ENCODE results near the gene RCAN2. TPM values are rescaled to one million over a fixed set of nuclear protein-coding genes. Genes with fewer than 3 reads are reported as not detected.

The RCAN2 gene
- total and polyA plus RNA-seq, 2 donors (not counting 1 experiment from before 2014, with no cell fraction given): not detected

DNA sequence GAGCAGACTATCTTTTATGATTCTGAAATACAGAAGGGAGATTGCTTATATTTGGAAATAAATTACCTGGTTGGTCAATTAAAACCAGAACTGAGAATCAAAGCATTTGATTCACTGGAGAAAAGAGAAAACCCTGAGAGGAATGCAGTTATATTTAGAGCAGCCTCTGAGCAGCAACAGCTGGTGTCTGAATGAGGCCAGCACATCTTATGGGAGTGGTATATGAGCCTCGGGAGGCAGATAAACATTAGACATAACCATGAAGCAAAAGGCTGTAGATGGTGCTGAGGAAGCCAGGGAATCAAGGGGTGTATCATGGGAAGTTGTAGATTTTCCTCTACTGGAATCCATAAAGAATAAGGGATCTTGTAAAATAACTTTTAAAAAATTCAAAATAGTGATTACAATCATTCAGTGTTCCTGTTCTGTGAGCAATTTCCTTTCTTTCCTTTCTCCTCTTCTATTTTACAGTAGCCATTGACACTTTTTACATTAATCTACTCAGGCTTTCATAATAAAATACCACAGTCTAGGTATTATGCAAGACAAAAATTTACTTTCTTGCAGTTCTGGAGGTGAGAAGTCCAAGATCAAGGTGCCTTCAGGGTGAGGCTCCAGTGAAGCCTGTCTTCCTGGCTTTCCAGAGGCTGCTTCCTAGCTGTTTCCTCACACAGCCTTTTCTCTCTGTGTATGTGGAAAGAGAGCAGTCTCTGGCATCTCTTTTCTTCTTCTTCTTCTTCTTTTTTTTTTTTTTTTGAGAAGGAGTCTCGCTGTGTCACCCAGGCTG is 287.7 kb downstream of the RCAN2 start:
- Histone ChIP-seq H3K9ac (ENCODE audit: low read length) (no peak overlapping the region), H3K4me1 (ENCODE audit: control insufficient read depth in 2 of 2, insufficient read depth in 2 of 2, low read length in 2 of 2) (no peaks in the 10 kb centered on the region), H4K20me1 (ENCODE audit: control insufficient read depth, insufficient read depth, low read length, poor library complexity, severe bottlenecking) (no peaks in the 10 kb centered on the region), H3K36me3 (replicated peaks in 1 of 2; ENCODE audit: control extremely low read depth in 1 of 2, control insufficient read depth in 1 of 2, extremely low read depth in 1 of 2, insufficient read depth in 2 of 2, low read length in 1 of 2) (no peaks in the 10 kb centered on the region), H3K9me3 (ENCODE audit: control extremely low read depth in 1 of 3, control insufficient read depth in 2 of 3, insufficient read depth in 1 of 3, low read length in 2 of 3) (peaks cover 0 to 5% (median 0%) of the 10 kb centered on the region in 3 donors), H3K27me3 (replicated peaks in 1 of 4; ENCODE audit: control extremely low read depth in 1 of 4, control insufficient read depth in 3 of 4, insufficient read depth in 4 of 4, low read length in 3 of 4) (peaks cover 0 to 3% (median 0%) of the 10 kb centered on the region in 4 experiments), H2AFZ (ENCODE audit: insufficient read depth, low read depth, low read length, poor library complexity, severe bottlenecking) (no peak overlapping the region), H3K4me3 (ENCODE audit: control extremely low read depth in 1 of 5, extremely low read depth in 1 of 5, insufficient read depth in 1 of 5, low read depth in 2 of 5, low read length in 4 of 5) (no peak overlapping the region), H3K4me2 (replicated peaks; ENCODE audit: low read depth, low read length, poor library complexity, severe bottlenecking) (no peak overlapping the region), H3K27ac (ENCODE audit: low read length in 2 of 2) (no peak overlapping the region), H3K79me2 (ENCODE audit: control insufficient read depth, insufficient read depth, low read length) (no peaks in the 10 kb centered on the region)
- intact Hi-C loops (cut with micrococcal nuclease): no loop called here
- Mint-ChIP-seq H3K27ac (no peak overlapping the region), H3K9me3 (ENCODE audit: insufficient read depth) (no peaks in the 10 kb centered on the region), H3K4me1 (no peaks in the 10 kb centered on the region), H3K27me3 (no peaks in the 10 kb centered on the region), H3K4me3 (no peak overlapping the region)
- WGBS (ENCODE audit: insufficient coverage): no CpG with 5 or more reads among the region's 2 CpGs
- no peak for TF ChIP-seq EZH2 (IDR thresholded peaks at IDR 0.05; ENCODE audit: borderline replicate concordance, insufficient read depth, low read depth, low read length, poor library complexity, severe bottlenecking)
- TF ChIP-seq, protein P1, sequence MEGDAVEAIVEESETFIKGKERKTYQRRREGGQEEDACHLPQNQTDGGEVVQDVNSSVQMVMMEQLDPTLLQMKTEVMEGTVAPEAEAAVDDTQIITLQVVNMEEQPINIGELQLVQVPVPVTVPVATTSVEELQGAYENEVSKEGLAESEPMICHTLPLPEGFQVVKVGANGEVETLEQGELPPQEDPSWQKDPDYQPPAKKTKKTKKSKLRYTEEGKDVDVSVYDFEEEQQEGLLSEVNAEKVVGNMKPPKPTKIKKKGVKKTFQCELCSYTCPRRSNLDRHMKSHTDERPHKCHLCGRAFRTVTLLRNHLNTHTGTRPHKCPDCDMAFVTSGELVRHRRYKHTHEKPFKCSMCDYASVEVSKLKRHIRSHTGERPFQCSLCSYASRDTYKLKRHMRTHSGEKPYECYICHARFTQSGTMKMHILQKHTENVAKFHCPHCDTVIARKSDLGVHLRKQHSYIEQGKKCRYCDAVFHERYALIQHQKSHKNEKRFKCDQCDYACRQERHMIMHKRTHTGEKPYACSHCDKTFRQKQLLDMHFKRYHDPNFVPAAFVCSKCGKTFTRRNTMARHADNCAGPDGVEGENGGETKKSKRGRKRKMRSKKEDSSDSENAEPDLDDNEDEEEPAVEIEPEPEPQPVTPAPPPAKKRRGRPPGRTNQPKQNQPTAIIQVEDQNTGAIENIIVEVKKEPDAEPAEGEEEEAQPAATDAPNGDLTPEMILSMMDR (IDR thresholded peaks at IDR 0.05): no peak
- CTCF ChIA-PET: interaction anchor here (1.7 kb wide), 1 partner anchor 19 kb away, joined by 4 read pairs; no protein-coding TSS in a partner anchor
- no peak for ATAC-seq (ENCODE audit: low read depth)
- POLR2A ChIA-PET: no interaction called here
- no peak for DNase-seq

DNA sequence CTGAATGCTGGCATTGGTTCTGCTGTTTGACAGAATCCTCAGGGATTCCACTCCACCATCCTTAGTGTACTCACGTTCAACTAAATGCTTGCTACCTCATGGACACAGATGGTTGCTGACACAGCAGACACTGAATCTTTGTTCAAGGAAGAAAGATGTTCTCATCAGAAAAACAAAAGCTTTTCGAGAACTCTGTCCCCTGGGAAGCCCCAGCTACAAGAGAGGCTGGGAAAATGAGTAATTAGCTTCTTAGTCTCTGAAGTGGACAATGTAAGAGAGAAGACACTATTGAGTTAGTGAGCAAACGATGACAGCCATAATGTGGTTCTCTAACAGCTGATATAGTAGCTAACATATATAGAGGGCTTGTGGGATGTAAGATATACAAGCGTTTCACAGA is 289.5 kb downstream of the RCAN2 start:
- H3K9ac ChIP-seq (ENCODE audit: low read length): no peak overlapping the region
- H3K4me3 ChIP-seq (ENCODE audit: control extremely low read depth in 1 of 5, extremely low read depth in 1 of 5, insufficient read depth in 1 of 5, low read depth in 2 of 5, low read length in 4 of 5): no peak overlapping the region
- no peak overlapping the region for H3K4me3 Mint-ChIP-seq
- peaks cover 0 to 3% (median 0%) of the 10 kb centered on the region in 4 experiments for H3K27me3 ChIP-seq (replicated peaks in 1 of 4; ENCODE audit: control extremely low read depth in 1 of 4, control insufficient read depth in 3 of 4, insufficient read depth in 4 of 4, low read length in 3 of 4)
- DNase-seq (no peak), ATAC-seq (ENCODE audit: low read depth) (no peak)
- no peak overlapping the region for H2AFZ ChIP-seq (ENCODE audit: insufficient read depth, low read depth, low read length, poor library complexity, severe bottlenecking)
- H3K4me2 ChIP-seq (replicated peaks; ENCODE audit: low read depth, low read length, poor library complexity, severe bottlenecking): no peak overlapping the region
- no peak overlapping the region for H3K27ac Mint-ChIP-seq
- CTCF ChIA-PET: interaction anchor here (1.0 kb wide), 1 partner anchor 208 kb away, joined by 3 read pairs; no protein-coding TSS in a partner anchor
- intact Hi-C loops (cut with micrococcal nuclease): no loop called here
- H3K9me3 ChIP-seq (ENCODE audit: control extremely low read depth in 1 of 3, control insufficient read depth in 2 of 3, insufficient read depth in 1 of 3, low read length in 2 of 3): peaks cover 0 to 5% (median 0%) of the 10 kb centered on the region in 3 donors
- H3K36me3 ChIP-seq (replicated peaks in 1 of 2; ENCODE audit: control extremely low read depth in 1 of 2, control insufficient read depth in 1 of 2, extremely low read depth in 1 of 2, insufficient read depth in 2 of 2, low read length in 1 of 2): no peaks in the 10 kb centered on the region
- 100% methylated on average over 1 of the region's 4 CpGs for WGBS (ENCODE audit: insufficient coverage)
- no peaks in the 10 kb centered on the region for H3K27me3 Mint-ChIP-seq
- H3K9me3 Mint-ChIP-seq (ENCODE audit: insufficient read depth): no peaks in the 10 kb centered on the region
- no peaks in the 10 kb centered on the region for H4K20me1 ChIP-seq (ENCODE audit: control insufficient read depth, insufficient read depth, low read length, poor library complexity, severe bottlenecking)
- no peak overlapping the region for H3K27ac ChIP-seq (ENCODE audit: low read length in 2 of 2)
- POLR2A ChIA-PET: no interaction called here
- H3K4me1 Mint-ChIP-seq: no peaks in the 10 kb centered on the region
- H3K4me1 ChIP-seq (ENCODE audit: control insufficient read depth in 2 of 2, insufficient read depth in 2 of 2, low read length in 2 of 2): no peaks in the 10 kb centered on the region
- TF ChIP-seq EZH2 (IDR thresholded peaks at IDR 0.05; ENCODE audit: borderline replicate concordance, insufficient read depth, low read depth, low read length, poor library complexity, severe bottlenecking): no peak
- TF ChIP-seq, protein P1 (IDR thresholded peaks at IDR 0.05): no peak
- H3K79me2 ChIP-seq (ENCODE audit: control insufficient read depth, insufficient read depth, low read length): no peaks in the 10 kb centered on the region

Measured in B cell (primary cell).